ENCODE data around the gene OCA2.
"Not testable (repeated sequence)": the region's sequence is repeated elsewhere in the genome, so short reads cannot be mapped to it uniquely, and the experiment has no call there.

OCA2 gene

GRCh38 chr15:27870320-27870719 is 228.8 kb downstream of the OCA2 start:
- DNase-seq (ENCODE audit: low read depth), result no peak

GRCh38 chr15:27869697-27870281 is 229.3 kb downstream of the OCA2 start:
- DNase-seq (ENCODE audit: low read depth), result no peak

DNA sequence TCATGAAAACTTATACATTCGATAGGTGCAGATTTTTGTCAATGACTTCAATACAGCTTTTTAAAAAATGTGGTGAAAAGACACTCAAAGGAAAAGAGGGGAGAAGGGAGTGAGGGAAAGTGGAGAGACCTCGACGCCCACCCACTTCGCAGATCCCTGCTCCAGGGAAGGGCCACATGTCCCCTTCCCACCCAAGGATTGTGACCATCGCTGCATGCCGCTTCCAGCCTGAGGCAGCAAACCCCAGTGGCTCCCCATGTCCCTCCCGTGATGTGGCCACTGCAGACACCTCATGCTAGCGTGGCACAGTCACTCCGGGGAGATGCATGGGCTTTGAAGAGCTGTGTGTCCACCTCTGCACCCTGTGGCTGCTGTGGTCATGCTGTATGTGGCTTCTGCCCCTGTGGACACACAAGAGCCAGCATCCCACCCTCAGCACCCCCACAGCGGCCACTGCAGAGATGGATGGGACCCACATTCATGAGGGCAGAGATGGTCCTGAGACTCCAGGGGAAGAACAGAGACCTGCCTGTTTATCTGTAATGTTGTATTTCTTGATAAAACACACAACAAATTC is 230.2 kb downstream of the OCA2 start:
- DNase-seq (ENCODE audit: low read depth), result no peak

GRCh38 chr15:27867861-27868260 is 231.3 kb downstream of the OCA2 start:
- DNase-seq (ENCODE audit: low read depth), result no peak

DNA sequence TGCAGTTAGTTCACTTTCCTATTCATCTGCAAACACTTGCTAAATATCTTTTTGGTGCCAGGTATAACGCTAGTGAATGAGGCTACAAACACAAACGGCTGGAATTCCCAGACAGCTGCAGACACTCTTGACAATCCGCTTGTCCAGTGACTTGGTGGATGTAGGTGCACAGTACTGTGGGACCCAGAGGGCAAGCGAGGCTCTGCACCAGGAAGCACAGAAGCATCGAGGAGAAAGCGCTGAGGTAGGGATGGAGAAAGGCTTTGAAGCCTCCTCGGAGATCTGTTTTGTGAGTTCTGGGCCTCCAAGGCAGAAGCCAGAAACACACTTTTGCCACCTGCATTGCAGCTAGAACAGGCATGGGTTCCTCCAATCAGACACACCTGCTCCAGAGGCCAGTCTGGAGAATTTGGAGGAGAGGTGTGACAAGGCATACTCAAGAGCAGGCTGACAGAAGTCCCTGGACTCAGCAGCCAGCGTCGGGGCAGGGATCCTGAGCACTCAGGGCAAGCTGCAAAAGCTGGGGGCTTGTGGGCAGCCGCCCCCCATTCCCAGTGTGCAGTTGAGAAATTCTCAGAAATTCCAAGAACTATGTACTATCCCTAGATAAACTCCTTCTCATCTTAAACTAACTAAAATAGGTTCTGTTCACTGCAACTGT is 232.5 kb downstream of the OCA2 start:
- no peak for DNase-seq (ENCODE audit: low read depth)

DNA sequence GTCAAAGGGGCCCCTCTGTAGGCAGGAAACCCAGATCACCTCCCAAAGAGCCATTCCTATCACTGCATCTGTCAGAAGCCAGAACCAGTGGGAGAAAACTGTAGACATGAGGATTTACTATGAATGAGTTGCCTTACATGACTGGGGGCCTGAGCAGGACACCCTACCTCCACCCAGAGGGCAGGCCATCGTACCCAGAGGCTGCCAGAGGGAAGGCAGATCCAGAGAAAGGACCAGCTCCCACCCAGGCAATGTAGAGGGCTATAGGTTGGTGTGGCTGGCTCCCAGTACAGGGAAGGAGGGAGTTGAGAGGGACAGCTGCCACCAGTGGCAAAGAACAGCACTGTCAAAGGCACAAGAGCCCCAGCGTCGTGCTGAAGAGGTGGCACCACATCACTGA is 233.2 kb downstream of the OCA2 start:
- no peak for DNase-seq (ENCODE audit: low read depth)

- no peak for DNase-seq (ENCODE audit: low read depth)
Measured at GRCh38 chr15:27865323-27865922, 233.7 kb downstream of the OCA2 start.

GRCh38 chr15:27864719-27865118 is 234.4 kb downstream of the OCA2 start:
- DNase-seq (ENCODE audit: low read depth), result no peak

DNA sequence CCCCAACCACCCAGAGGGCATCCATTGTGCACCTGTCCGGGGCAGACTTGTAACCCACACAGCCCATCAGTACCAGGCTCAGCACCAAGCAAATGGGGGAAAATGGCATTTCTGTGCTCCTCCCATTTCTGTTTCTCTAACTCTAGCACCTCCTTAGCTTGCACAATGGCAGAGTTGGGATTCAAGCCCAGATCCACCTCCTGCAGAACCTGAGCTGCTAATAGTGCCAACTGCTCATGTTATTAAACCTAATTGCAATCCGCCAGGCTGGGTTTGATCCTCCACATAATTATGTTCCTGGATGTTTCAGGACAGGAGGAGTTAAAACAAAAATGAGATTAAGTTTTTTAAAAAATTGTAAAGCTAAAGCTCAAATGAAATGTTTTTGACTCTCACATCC is 235.0 kb downstream of the OCA2 start:
- no peak for DNase-seq (ENCODE audit: low read depth)

DNA sequence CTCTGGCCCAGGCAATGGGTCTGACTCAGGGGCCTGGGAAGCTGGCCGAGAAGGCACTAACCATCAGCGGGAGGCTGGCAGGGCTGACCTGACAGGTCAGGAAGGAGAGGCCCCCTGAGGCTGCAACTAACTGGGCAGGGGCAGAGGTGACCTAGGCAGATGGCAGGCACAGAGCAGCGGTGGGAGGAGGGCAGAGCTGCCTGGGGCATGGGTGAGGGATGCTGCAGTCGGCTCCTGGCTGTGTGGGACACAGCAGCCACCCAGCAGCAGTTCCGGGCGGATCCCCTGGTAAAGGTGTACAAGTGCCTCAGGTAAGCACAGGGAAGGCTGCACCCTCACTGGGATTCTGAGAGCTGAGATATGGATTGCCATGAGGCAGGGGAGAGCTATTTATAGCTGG is 236.1 kb downstream of the OCA2 start:
- DNase-seq (ENCODE audit: low read depth), result no peak

- no peak for DNase-seq (ENCODE audit: low read depth)
Measured at GRCh38 chr15:27861171-27861570, 237.9 kb downstream of the OCA2 start.

DNA sequence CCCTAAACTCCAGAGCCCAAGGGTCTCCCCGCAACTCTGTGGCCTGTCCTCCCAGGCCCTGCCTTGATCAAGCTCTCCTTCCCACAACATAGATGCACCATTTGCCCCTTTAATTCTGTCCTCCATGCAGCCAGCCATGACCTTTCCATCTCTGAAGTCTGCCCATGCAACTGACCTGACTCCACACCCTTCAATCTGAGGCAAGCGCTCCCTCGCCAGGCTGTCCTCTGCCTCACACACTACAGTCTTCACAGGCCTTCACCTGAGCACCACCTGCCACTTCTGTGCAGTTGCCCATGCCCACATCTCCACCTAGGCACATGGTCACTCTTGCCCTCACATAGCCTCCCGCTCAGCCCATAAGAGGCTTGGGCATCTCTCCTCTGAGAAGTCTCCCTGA is 244.0 kb downstream of the OCA2 start:
- DNase-seq (ENCODE audit: low read depth), result no peak

DNA sequence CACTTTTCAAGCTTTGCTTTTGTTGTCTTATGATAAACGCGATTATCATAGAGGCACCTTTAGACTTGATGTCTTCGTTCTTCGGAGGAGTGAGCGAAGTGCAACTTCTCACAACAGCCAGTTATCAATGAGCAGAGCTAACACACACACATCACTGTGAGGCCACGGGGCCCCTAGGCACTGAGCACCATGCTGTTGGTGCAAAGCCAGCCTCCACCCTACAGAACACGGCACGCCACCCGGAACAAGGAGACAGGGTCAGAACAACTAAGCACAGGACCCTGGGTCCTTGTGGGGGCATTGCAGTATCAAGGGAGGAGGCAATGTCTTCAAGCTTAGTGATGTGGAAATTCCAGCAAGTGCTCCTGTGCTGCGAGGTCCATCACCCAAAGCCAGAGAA is 244.5 kb downstream of the OCA2 start:
- no peak for DNase-seq (ENCODE audit: low read depth)

GRCh38 chr15:27853624-27854455 is 245.3 kb downstream of the OCA2 start:
- no peak for DNase-seq (ENCODE audit: low read depth)

DNA sequence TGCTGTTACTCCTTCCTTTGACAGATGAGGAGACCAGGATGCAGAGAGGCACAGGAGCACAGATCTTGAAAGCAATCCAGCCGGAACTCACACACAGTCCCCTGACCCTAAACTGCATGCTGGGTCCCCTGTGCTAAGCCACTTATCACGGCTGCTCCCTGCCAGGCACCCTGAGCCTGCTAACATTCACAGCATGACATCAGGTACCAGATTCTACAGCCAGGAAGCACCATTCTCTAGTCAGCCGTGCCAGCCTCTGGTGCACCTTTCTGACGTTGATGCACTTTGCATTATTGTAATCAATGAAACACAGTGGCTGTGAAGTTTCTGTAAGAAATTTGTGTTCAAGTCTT is 247.3 kb downstream of the OCA2 start:
- DNase-seq (ENCODE audit: low read depth), result no peak

- DNase-seq (ENCODE audit: low read depth), result no peak
Measured at GRCh38 chr15:27850981-27851857, 247.9 kb downstream of the OCA2 start.

DNA sequence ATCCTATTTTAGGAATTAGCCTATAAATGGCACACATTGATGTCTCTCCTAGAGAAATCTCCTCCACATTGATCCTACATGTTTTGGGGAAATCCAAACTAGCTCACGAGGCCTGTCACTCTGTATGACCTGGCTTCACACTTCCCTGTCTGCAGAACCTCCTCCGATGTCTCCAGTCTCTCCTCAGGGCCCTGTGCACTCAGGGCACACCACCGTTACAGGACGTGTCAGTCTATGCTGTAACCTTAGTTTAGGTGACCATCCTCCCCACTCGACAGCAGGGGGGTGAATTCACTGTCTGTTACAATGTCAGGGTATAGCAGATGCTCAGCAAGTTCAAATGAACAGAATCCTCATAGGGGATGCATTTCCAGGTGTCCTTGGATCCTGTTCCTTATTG is 249.1 kb downstream of the OCA2 start:
- DNase-seq (ENCODE audit: low read depth), result no peak

DNA sequence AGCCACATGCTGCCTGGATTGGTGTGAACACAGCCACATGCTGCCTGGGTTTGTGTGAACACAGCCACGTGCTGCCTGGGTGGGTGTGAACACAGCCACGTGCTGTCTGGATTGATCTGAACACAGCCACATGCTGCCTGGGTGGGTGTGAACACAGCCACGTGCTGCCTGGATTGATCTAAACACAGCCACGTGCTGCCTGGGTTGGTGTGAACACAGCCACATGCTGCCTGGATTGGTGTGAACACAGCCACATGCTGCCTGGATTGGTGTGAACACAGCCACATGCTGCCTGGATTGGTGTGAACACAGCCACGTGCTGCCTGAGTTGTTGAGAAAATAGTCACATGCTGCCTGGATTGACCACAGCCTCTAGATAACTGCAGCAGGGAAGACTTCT is 250.2 kb downstream of the OCA2 start:
- DNase-seq (ENCODE audit: low read depth), result not testable (repeated sequence)

- no peak for DNase-seq (ENCODE audit: low read depth)
Measured at GRCh38 chr15:27847775-27848710, 251.1 kb downstream of the OCA2 start.

GRCh38 chr15:27846722-27847395 is 252.3 kb downstream of the OCA2 start:
- DNase-seq (ENCODE audit: low read depth), result no peak
